ENCODE data around the gene RNPEP.

RNPEP gene

DNA sequence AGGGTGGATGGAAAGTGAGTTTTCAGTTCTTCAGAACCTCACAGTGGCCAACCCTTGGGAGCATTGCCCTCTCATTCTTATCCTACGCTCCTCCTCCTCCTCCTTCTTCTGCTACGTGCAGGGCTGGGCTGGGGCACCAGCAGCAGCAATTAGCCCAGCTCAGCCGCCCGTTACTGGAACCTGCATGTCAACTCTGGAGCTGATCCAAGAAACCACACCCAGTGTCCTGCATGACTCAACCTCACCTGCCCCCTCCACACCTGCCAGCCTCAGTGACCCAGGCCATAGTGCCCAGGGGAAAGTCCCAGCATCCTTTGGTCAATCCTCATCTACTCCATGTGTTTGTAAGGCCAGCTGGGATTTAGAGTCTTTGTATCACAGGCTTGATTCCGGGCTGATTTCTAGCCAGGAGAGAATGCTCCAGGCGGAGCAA, 40.6 kb downstream of the RNPEP start:
- DNase-seq, result no peak
- no peaks in the 10 kb centered on the region for H3K36me3 ChIP-seq
- peaks cover 0 to 6% (median 2%) of the 10 kb centered on the region in 4 donors for H3K4me1 ChIP-seq
- no peak overlapping the region for H3K4me3 ChIP-seq
- peaks cover 0 to 5% of the 10 kb centered on the region in 2 donors for H3K27me3 ChIP-seq
- TF ChIP-seq CTCF (IDR thresholded peaks at IDR 0.05), result no peak
- H3K9me3 ChIP-seq, result no peaks in the 10 kb centered on the region
- intact Hi-C loops (cut with DNase I; ENCODE audit: low total_unique reads), result no loop called here
- H3K27ac ChIP-seq, result no peak overlapping the region

- Histone ChIP-seq H3K27ac (no peak overlapping the region), H3K4me3 (no peak overlapping the region), H3K27me3 (no peaks in the 10 kb centered on the region), H3K36me3 (no peaks in the 10 kb centered on the region), H3K4me1 (peaks cover 0 to under 1% (median under 1%) of the 10 kb centered on the region in 4 donors), H3K9me3 (no peaks in the 10 kb centered on the region)
- no peak for DNase-seq
- TF ChIP-seq CTCF (IDR thresholded peaks at IDR 0.05), result no peak
- intact Hi-C loops (cut with DNase I; ENCODE audit: low total_unique reads), result no loop called here
These were observed 46.8 kb downstream of the RNPEP start for GRCh38 chr1:202029171-202029665.

DNA sequence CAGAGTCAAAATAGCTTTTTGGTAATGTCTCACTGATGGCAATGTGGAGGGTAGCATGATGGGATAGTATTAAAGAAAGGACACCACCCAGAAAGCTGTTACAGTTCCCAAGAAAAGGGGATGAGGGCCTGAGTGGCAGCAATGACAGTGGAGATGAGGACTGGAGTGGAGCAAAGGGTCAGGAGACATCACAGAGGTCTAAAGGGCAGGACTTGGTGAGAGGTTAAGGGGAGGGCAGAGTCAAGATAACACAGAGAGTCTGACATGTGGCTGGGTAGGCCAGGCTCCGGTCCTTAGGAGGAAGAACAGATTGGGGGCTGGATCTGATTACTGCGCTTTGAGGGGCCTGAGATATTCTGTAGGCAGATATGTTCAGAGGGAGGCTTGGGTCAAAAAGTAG, 47.3 kb downstream of the RNPEP start:
- TF ChIP-seq CTCF (IDR thresholded peaks at IDR 0.05), result no peak
- Histone ChIP-seq H3K4me3 (no peak overlapping the region), H3K9me3 (no peaks in the 10 kb centered on the region), H3K4me1 (peaks cover 0 to 5% (median 5%) of the 10 kb centered on the region in 4 donors), H3K27me3 (no peaks in the 10 kb centered on the region), H3K36me3 (no peaks in the 10 kb centered on the region), H3K27ac (no peak overlapping the region)
- intact Hi-C loops (cut with DNase I; ENCODE audit: low total_unique reads), result no loop called here
- DNase-seq, result no peak

DNA sequence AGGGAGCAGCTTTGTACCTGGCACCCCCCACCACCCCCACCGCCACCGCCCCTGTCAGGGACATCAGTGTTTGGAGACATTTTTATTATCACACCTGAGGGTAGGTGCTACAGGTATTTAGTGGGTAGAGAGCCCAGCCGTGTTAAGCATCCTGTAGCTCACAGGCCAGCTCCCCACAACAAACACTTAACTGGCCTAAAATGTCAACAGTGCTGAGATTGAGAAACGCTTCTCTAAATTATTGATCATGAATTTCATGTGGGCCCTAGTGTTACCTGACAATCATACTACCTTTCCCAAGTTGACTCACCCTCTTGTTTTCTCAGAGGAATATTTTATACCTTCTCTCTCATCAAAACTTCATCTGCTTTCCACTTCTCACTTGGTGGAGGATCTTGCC, 49.3 kb downstream of the RNPEP start:
- Histone ChIP-seq H3K4me1 (peaks cover 0 to 22% (median 17%) of the 10 kb centered on the region in 4 donors), H3K36me3 (no peaks in the 10 kb centered on the region), H3K27ac (no peak overlapping the region), H3K27me3 (no peaks in the 10 kb centered on the region), H3K4me3 (no peak overlapping the region), H3K9me3 (no peaks in the 10 kb centered on the region)
- intact Hi-C loops (cut with DNase I; ENCODE audit: low total_unique reads), result no loop called here
- DNase-seq, result no peak
- no peak for TF ChIP-seq CTCF (IDR thresholded peaks at IDR 0.05)

DNA sequence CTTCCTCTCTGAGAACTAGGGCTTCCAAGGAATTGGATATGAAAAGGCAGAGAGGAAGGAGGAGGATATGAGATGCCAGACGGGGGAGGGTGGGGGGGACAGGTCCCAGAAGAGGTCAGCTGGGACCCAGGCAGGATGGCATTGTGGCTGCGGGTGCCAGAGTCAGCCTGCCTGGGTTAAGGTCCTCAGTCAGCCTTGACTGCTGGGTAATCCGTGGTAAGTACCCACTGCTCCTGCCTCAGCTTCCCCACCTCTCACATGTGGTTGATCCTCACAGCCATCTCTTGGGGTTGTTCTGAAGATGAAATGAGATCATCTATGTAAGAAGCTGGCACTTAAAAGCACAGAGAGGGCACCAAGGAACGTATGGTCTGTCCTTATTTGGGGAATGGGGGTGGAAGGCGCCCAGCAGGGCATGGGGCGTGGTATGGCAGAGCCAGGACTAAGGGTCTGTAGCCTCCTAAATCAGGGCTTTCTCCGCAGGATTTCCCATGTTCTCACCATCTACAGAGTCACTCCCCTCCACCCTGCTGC, 51.8 kb downstream of the RNPEP start:
- no peak for DNase-seq
- Histone ChIP-seq H3K4me1 (peaks cover 0 to 22% (median 17%) of the 10 kb centered on the region in 4 donors), H3K27ac (peak overlapping the region; percentile 66 to 73), H3K36me3 (no peaks in the 10 kb centered on the region), H3K27me3 (no peaks in the 10 kb centered on the region), H3K4me3 (peak overlapping the region in 1 of 2 donors; percentile 30), H3K9me3 (no peaks in the 10 kb centered on the region)
- TF ChIP-seq CTCF (IDR thresholded peaks at IDR 0.05), result no peak
- intact Hi-C loops (cut with DNase I; ENCODE audit: low total_unique reads), result no loop called here

All from tibial artery (tissue), 4 donors.